GM12801 (cell line): Measurements from ENCODE around the gene LILRA2.

Experiments used
- CTCF ChIP-seq: IDR thresholded peaks from one replicate; pipeline ENCODE4 v1.5.1; 2011; ENCODE audit warnings: control low read depth; ENCODE audit not compliant: insufficient read length; ENCODE audit errors: extremely low read depth

LILRA2 gene

GRCh38 chr19:54535601-54536000 is 38.0 kb upstream of the LILRA2 start:
- no peak for TF ChIP-seq CTCF

GRCh38 chr19:54536956-54537355 is 36.6 kb upstream of the LILRA2 start:
- TF ChIP-seq CTCF: no peak

- TF ChIP-seq CTCF: no peak
These were observed 31.9 kb upstream of the LILRA2 start for GRCh38 chr19:54541712-54542111.

- no peak for TF ChIP-seq CTCF
These were observed 24.8 kb upstream of the LILRA2 start for GRCh38 chr19:54548806-54549205.

- no peak for TF ChIP-seq CTCF
These were observed 24.4 kb upstream of the LILRA2 start for GRCh38 chr19:54549224-54549623.

GRCh38 chr19:54551293-54551692 is 22.3 kb upstream of the LILRA2 start:
- TF ChIP-seq CTCF: no peak

GRCh38 chr19:54551950-54552912 is 21.4 kb upstream of the LILRA2 start:
- no peak for TF ChIP-seq CTCF
